ENCODE measurements around the gene MAD1L1.

DNA sequence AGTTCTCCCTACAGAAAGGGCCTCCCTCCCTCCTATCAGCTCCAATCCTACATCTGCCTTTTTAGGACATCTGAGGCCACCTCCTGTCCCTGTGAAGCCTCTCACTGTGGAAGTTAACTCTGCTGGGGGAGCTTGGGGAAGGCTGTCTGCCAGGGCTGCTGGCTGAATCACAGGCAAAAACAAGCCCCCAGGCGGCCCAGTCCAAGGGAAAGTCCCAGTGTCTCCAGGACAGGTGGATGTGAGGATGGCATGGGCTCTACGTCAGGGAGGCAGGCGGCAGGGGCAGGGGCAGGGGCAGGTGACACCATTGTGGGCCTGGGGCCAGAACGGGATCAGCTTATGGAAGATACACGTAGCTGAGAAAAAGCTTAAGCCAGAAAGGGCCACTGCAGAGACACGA is 240.2 kb downstream of the MAD1L1 start:
- TF ChIP-seq, protein P1, sequence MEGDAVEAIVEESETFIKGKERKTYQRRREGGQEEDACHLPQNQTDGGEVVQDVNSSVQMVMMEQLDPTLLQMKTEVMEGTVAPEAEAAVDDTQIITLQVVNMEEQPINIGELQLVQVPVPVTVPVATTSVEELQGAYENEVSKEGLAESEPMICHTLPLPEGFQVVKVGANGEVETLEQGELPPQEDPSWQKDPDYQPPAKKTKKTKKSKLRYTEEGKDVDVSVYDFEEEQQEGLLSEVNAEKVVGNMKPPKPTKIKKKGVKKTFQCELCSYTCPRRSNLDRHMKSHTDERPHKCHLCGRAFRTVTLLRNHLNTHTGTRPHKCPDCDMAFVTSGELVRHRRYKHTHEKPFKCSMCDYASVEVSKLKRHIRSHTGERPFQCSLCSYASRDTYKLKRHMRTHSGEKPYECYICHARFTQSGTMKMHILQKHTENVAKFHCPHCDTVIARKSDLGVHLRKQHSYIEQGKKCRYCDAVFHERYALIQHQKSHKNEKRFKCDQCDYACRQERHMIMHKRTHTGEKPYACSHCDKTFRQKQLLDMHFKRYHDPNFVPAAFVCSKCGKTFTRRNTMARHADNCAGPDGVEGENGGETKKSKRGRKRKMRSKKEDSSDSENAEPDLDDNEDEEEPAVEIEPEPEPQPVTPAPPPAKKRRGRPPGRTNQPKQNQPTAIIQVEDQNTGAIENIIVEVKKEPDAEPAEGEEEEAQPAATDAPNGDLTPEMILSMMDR (IDR thresholded peaks at IDR 0.05; ENCODE audit: control extremely low read depth in 1 of 3, insufficient read depth in 1 of 3, low read depth in 1 of 3, low read length in 3 of 3) = no peak
- no peak for TF ChIP-seq TEAD4 (IDR thresholded peaks at IDR 0.05; ENCODE audit: low read depth, low read length)
